Neural cell (in vitro differentiated cells): ENCODE measurements around the gene GSK3A. TPM values are rescaled to one million over a fixed set of nuclear protein-coding genes. Genes with fewer than 3 reads are reported as not detected.

Experiments
- H2AFZ ChIP-seq: fragments of 200-600, 300-800 bp; sonication (generic), shearing (Covaris generic); 2 replicates; pipeline ENCODE4 v1.6.0; 2014; ENCODE audit warnings: low read depth, mild to moderate bottlenecking, antibody characterized with exemption, low read length, moderate library complexity
- H3F3A ChIP-seq: fragments of 200-600 bp; shearing (Covaris generic); 2 replicates; pipeline ENCODE4 v1.6.1; 2016; ENCODE audit warnings: mild to moderate bottlenecking, moderate library complexity, mixed read lengths, antibody characterized with exemption, low read length; ENCODE audit not compliant: insufficient read depth, poor library complexity, severe bottlenecking
- H3K27ac ChIP-seq: fragments of 200-600, 300-800 bp; sonication (generic), shearing (Covaris generic); 2 replicates; pipeline ENCODE4 v1.5.1; 2014; ENCODE audit warnings: mild to moderate bottlenecking, low read length, moderate library complexity
- H3K27me3 ChIP-seq: fragments of 300-800, 200-600 bp; sonication (generic), shearing (Covaris generic); 2 replicates; pipeline ENCODE4 v1.6.0; 2014; ENCODE audit warnings: mild to moderate bottlenecking, low read depth, low read length, moderate library complexity; ENCODE audit not compliant: insufficient read depth
- H3K36me3 ChIP-seq: fragments of 300-800, 200-600 bp; sonication (generic), shearing (Covaris generic); 2 replicates; pipeline ENCODE4 v1.5.1; 2014; ENCODE audit warnings: mild to moderate bottlenecking, antibody characterized with exemption, low read length, moderate library complexity; ENCODE audit not compliant: insufficient read depth
- H3K4me2 ChIP-seq: fragments of 300-800, 200-600 bp; sonication (generic), shearing (Covaris generic); 2 replicates; pipeline ENCODE4 v1.6.0; 2014; ENCODE audit warnings: mild to moderate bottlenecking, low read length
- H3K4me3 ChIP-seq: fragments of 300-800, 200-600 bp; sonication (generic), shearing (Covaris generic); 2 replicates; pipeline ENCODE4 v1.5.1; 2014; ENCODE audit warnings: mild to moderate bottlenecking, low read length, moderate library complexity
- H3K79me2 ChIP-seq: fragments of 200-600 bp; shearing (Covaris generic); replicated peaks from 2 replicates; pipeline ENCODE4 v1.6.0; 2014; ENCODE audit warnings: mild to moderate bottlenecking, low read length, moderate library complexity; ENCODE audit not compliant: insufficient read depth
- H3K9ac ChIP-seq: fragments of 300-800, 200-600 bp; sonication (generic), shearing (Covaris generic); 2 replicates; pipeline ENCODE4 v1.6.1; 2016; ENCODE audit warnings: mild to moderate bottlenecking, low read length, mixed read lengths
- H3K9me2 ChIP-seq: fragments of 200-600 bp; shearing (Covaris generic); 2 replicates; pipeline ENCODE4 v1.6.1; 2016; ENCODE audit warnings: mild to moderate bottlenecking, low read length, mixed read lengths; ENCODE audit not compliant: insufficient read depth
- H3K9me3 ChIP-seq: fragments of 200-600, 300-800 bp; sonication (generic), shearing (Covaris generic); 2 replicates; pipeline ENCODE4 v1.6.1; 2016; ENCODE audit warnings: mild to moderate bottlenecking, mixed run types, low read length, moderate library complexity, mixed read lengths
- H4K20me1 ChIP-seq: fragments of 200-600 bp; shearing (Covaris generic); 2 replicates; pipeline ENCODE4 v1.6.1; 2016; ENCODE audit warnings: mild to moderate bottlenecking, mixed run types; ENCODE audit not compliant: insufficient read depth
- EP300 ChIP-seq: fragments of 450-650 bp; conservative IDR thresholded peaks from 2 replicates; pipeline ENCODE4 v1.6.1; 2014; ENCODE audit warnings: antibody characterized with exemption, mild to moderate bottlenecking, moderate library complexity; ENCODE audit not compliant: poor library complexity, severe bottlenecking
- EZH2 ChIP-seq: fragments of 200-600, 300-800 bp; shearing (Covaris generic), sonication (generic); IDR thresholded peaks from 2 replicates; pipeline ENCODE4 v1.6.1; 2014; ENCODE audit warnings: antibody characterized with exemption, low read length, borderline replicate concordance, mild to moderate bottlenecking; ENCODE audit not compliant: insufficient read depth, poor library complexity, severe bottlenecking
- MXI1 ChIP-seq: fragments of 450-650 bp; conservative IDR thresholded peaks from 2 replicates; pipeline ENCODE4 v1.6.1; 2014; ENCODE audit warnings: antibody characterized with exemption, mild to moderate bottlenecking; ENCODE audit not compliant: poor library complexity, severe bottlenecking
- POLR2AphosphoS5 ChIP-seq: IDR thresholded peaks from 2 replicates; pipeline ENCODE4 v1.6.1; 2012
- RAD21 ChIP-seq: fragments of 450-650 bp; conservative IDR thresholded peaks from 2 replicates; pipeline ENCODE4 v1.6.1; 2014; ENCODE audit warnings: antibody characterized with exemption, mild to moderate bottlenecking, moderate library complexity
- SMC3 ChIP-seq: fragments of 450-650 bp; conservative IDR thresholded peaks from 2 replicates; pipeline ENCODE4 v1.6.1; 2014; ENCODE audit warnings: antibody characterized with exemption, mild to moderate bottlenecking, moderate library complexity; ENCODE audit not compliant: poor library complexity
- TAF1 ChIP-seq: IDR thresholded peaks from 2 replicates; pipeline ENCODE4 v1.6.1; 2012; ENCODE audit warnings: low read depth
- polyA plus RNA-seq: library from polyadenylated mRNA; depleted of rRNA; stranded (reverse); fragments of >200 nt; gene quantifications from 2 replicates; pipeline ENCODE4 v1.2.3, GENCODE V29; 2014
- TF ChIP-seq, protein P1 (sequence below): fragments of 450-650 bp; IDR thresholded peaks from 2 replicates; pipeline ENCODE4 v1.5.1; 2014; ENCODE audit warnings: antibody characterized with exemption, mild to moderate bottlenecking, moderate library complexity; ENCODE audit not compliant: poor library complexity, severe bottlenecking
- TF ChIP-seq, protein P2 (sequence below): IDR thresholded peaks from 2 replicates; pipeline ENCODE4 v1.6.1; 2012; ENCODE audit warnings: borderline replicate concordance

The GSK3A gene
- polyA plus RNA-seq, 1 donor from 2014 or later = 25.2 TPM

DNA sequence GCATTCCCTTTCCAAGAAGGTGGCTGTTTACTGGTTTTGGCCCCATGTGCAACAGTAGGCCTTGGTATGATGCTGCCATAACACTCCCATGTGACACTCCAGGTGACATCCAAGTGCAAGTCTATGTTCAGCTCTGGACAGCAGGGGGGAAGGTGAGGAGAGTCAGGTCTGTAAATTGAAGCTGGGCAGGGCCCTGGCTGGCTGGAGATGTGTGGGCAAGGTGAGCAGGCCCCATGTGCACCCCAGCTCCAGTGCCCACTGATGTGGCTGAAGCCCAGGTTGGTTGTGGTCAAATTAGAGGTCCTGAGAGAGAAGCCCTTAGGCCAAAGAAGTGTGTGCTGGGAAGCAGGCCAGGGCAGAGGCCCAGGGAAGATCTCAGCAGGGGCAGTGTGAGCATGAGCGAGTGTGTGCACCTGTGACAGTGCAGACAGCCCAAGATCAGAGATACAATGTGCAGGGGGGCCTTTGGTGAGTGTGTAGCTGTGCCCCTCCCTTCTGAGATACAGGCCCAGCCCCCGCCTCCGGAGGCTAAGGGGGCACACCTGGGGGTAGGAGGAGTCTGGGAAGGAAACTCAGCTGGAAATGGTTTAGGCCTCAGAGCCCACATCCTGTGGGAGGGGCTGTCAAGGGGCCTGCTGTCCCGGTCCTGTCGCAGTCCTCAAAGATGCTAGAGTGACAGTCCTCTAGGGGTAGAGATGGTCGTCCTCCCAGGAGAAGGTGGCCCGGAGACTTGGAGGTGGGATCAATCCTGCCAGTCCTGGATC lies 43.5 kb downstream of the GSK3A start:
- Histone ChIP-seq H3K27me3 (no peaks in the 10 kb centered on the region), H3K79me2 (no peaks in the 10 kb centered on the region), H3K4me2 (no peak overlapping the region), H3K9ac (no peak overlapping the region), H2AFZ (no peak overlapping the region), H3K36me3 (peaks cover 7% of the 10 kb centered on the region), H3K9me3 (no peaks in the 10 kb centered on the region), H3K9me2 (no peaks in the 10 kb centered on the region), H3K27ac (no peak overlapping the region), H4K20me1 (peaks cover 3% of the 10 kb centered on the region), H3F3A (no peaks in the 10 kb centered on the region), H3K4me3 (no peak overlapping the region)
- TF ChIP-seq EP300 (no peak), EZH2 (no peak), SMC3 (no peak), MXI1 (no peak), TAF1 (no peak), RAD21 (no peak), POLR2AphosphoS5 (no peak)
- TF ChIP-seq, protein P1, sequence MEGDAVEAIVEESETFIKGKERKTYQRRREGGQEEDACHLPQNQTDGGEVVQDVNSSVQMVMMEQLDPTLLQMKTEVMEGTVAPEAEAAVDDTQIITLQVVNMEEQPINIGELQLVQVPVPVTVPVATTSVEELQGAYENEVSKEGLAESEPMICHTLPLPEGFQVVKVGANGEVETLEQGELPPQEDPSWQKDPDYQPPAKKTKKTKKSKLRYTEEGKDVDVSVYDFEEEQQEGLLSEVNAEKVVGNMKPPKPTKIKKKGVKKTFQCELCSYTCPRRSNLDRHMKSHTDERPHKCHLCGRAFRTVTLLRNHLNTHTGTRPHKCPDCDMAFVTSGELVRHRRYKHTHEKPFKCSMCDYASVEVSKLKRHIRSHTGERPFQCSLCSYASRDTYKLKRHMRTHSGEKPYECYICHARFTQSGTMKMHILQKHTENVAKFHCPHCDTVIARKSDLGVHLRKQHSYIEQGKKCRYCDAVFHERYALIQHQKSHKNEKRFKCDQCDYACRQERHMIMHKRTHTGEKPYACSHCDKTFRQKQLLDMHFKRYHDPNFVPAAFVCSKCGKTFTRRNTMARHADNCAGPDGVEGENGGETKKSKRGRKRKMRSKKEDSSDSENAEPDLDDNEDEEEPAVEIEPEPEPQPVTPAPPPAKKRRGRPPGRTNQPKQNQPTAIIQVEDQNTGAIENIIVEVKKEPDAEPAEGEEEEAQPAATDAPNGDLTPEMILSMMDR = no peak
- TF ChIP-seq, protein P2, sequence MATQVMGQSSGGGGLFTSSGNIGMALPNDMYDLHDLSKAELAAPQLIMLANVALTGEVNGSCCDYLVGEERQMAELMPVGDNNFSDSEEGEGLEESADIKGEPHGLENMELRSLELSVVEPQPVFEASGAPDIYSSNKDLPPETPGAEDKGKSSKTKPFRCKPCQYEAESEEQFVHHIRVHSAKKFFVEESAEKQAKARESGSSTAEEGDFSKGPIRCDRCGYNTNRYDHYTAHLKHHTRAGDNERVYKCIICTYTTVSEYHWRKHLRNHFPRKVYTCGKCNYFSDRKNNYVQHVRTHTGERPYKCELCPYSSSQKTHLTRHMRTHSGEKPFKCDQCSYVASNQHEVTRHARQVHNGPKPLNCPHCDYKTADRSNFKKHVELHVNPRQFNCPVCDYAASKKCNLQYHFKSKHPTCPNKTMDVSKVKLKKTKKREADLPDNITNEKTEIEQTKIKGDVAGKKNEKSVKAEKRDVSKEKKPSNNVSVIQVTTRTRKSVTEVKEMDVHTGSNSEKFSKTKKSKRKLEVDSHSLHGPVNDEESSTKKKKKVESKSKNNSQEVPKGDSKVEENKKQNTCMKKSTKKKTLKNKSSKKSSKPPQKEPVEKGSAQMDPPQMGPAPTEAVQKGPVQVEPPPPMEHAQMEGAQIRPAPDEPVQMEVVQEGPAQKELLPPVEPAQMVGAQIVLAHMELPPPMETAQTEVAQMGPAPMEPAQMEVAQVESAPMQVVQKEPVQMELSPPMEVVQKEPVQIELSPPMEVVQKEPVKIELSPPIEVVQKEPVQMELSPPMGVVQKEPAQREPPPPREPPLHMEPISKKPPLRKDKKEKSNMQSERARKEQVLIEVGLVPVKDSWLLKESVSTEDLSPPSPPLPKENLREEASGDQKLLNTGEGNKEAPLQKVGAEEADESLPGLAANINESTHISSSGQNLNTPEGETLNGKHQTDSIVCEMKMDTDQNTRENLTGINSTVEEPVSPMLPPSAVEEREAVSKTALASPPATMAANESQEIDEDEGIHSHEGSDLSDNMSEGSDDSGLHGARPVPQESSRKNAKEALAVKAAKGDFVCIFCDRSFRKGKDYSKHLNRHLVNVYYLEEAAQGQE = no peak

GRCh38 chr19:42197375-42197817 lies 45.0 kb downstream of the GSK3A start:
- Histone ChIP-seq H4K20me1 (peaks cover 3% of the 10 kb centered on the region), H3K4me3 (no peak overlapping the region), H3K27me3 (no peaks in the 10 kb centered on the region), H3K9me3 (no peaks in the 10 kb centered on the region), H3K4me2 (no peak overlapping the region), H3K27ac (no peak overlapping the region), H3K79me2 (no peaks in the 10 kb centered on the region), H3K36me3 (peaks cover 7% of the 10 kb centered on the region), H2AFZ (no peak overlapping the region), H3F3A (no peaks in the 10 kb centered on the region), H3K9me2 (no peaks in the 10 kb centered on the region), H3K9ac (no peak overlapping the region)
- TF ChIP-seq TAF1 (no peak), EP300 (no peak), SMC3 (no peak), RAD21 (no peak), MXI1 (no peak), POLR2AphosphoS5 (no peak), EZH2 (no peak)
- TF ChIP-seq, protein P2 = no peak
- TF ChIP-seq, protein P1 = no peak
